Neural crest cell (in vitro differentiated cells): Measurements from ENCODE around the gene LACTB. TPM values are rescaled to one million over a fixed set of nuclear protein-coding genes. Genes with fewer than 3 reads are reported as not detected.

Experiments
- DNase-seq: peaks from one replicate; pipeline ENCODE4 v3.0.0; 2021; ENCODE audit warnings: low read depth, mixed read lengths, low spot score
- H3K27ac Mint-ChIP-seq: one replicate; pipeline ENCODE4 v1.8.0; 2021; ENCODE audit warnings: mild to moderate bottlenecking, mixed read lengths; ENCODE audit not compliant: unreplicated experiment
- H3K27me3 Mint-ChIP-seq: 2 replicates; pipeline ENCODE4 v1.8.0; 2021; ENCODE audit warnings: low read depth, mild to moderate bottlenecking, mixed read lengths
- H3K36me3 Mint-ChIP-seq: 2 replicates; pipeline ENCODE4 v1.8.0; 2021; ENCODE audit warnings: low read depth, mild to moderate bottlenecking, mixed read lengths
- H3K4me1 Mint-ChIP-seq: 2 replicates; pipeline ENCODE4 v1.8.0; 2021; ENCODE audit warnings: mixed read lengths
- H3K4me3 Mint-ChIP-seq: one replicate; pipeline ENCODE4 v1.8.0; 2021; ENCODE audit warnings: mild to moderate bottlenecking, mixed read lengths
- H3K9me3 Mint-ChIP-seq: 2 replicates; pipeline ENCODE4 v1.8.0; 2021; ENCODE audit warnings: mixed read lengths
- total RNA-seq: library from RNA; stranded (reverse); gene quantifications from 2 replicates; pipeline ENCODE4 v1.2.1, GENCODE V29; 2021
- TF ChIP-seq, protein P1 (sequence below): fragments of 200-600 bp; sonication (generic); conservative IDR thresholded peaks from 2 replicates; pipeline ENCODE4 v1.5.0; 2021; ENCODE audit warnings: antibody characterized with exemption, mild to moderate bottlenecking

LACTB gene
- total RNA-seq, 1 donor from 2014 or later = 7.0 TPM

DNA sequence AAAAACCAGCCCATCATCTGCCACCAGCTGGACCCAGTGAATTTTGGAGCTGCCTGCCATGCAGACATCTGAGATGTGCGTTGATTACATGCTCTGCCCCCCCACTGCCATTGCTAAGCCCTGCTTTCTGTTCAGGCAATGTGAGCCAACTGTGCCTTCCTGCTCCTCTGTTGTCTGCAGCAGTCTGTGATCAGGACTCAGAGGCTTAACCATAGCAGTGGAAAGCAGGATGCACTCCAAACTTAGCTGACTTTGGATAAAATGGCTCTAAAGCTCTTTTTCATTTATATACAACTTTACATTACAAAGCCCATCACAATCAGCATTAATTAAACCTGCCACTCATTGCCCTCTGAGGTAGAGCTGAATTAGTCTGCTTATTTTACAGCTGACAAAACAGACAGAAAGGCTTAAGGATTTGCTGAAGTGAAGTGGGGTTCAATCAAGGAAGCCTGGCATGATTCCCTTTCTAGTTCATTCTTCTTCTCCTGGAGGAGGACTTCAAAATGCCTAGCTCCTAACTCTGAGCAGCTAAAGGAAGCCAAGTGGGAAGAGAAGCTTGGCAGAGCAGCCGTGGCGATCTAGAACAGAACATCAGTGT, 51.3 kb downstream of the LACTB start:
- no peak for DNase-seq
- Mint-ChIP-seq H3K4me1 (peaks cover 12% of the 10 kb centered on the region), H3K36me3 (no peaks in the 10 kb centered on the region), H3K27me3 (no peaks in the 10 kb centered on the region), H3K27ac (peak overlapping the region; percentile 88), H3K4me3 (no peak overlapping the region), H3K9me3 (no peaks in the 10 kb centered on the region)
- TF ChIP-seq, protein P1, sequence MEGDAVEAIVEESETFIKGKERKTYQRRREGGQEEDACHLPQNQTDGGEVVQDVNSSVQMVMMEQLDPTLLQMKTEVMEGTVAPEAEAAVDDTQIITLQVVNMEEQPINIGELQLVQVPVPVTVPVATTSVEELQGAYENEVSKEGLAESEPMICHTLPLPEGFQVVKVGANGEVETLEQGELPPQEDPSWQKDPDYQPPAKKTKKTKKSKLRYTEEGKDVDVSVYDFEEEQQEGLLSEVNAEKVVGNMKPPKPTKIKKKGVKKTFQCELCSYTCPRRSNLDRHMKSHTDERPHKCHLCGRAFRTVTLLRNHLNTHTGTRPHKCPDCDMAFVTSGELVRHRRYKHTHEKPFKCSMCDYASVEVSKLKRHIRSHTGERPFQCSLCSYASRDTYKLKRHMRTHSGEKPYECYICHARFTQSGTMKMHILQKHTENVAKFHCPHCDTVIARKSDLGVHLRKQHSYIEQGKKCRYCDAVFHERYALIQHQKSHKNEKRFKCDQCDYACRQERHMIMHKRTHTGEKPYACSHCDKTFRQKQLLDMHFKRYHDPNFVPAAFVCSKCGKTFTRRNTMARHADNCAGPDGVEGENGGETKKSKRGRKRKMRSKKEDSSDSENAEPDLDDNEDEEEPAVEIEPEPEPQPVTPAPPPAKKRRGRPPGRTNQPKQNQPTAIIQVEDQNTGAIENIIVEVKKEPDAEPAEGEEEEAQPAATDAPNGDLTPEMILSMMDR = no peak

DNA sequence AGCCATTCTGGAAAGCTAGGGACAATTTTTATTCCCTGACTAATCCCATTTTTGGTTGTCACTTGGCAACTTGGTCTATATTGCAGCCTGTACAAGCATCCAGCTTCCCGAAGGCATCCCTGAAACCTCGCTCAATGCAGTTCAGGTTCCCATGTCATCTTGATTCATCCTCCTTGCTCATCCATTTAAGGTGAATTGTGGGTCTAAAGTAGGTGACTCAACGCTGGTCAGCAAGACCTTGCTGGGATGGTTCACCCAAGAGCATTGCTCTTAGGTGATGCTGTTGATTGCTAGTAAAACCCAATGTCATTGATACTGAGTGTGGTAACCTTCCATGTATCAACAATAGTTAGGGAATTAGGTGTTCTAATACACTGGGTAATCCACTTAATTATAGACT, 54.6 kb downstream of the LACTB start:
- peaks cover 12% of the 10 kb centered on the region for H3K4me1 Mint-ChIP-seq
- TF ChIP-seq, protein P1 = no peak
- H3K9me3 Mint-ChIP-seq = no peaks in the 10 kb centered on the region
- no peaks in the 10 kb centered on the region for H3K36me3 Mint-ChIP-seq
- no peak for DNase-seq
- H3K4me3 Mint-ChIP-seq = no peak overlapping the region
- H3K27me3 Mint-ChIP-seq = no peaks in the 10 kb centered on the region
- H3K27ac Mint-ChIP-seq = no peak overlapping the region

DNA sequence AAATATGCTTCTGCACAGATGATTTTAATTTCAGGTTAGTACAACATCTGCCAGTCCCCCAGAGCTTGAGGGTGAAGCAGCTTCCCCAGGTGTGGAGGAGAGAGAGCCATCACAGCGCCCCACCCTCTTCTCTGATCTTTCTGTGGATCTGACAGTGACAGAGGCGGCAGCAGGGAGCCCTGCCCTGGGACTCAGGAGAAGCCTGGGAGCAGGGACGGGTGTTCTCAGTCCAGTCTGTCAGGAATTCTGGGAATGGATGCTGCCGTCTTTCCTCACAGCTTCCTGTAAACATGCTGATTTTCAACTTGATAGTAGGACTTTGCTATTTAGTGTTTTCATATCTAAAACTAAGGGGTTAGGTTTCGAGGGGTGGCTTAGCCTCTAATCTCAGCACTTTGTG, 56.4 kb downstream of the LACTB start:
- Mint-ChIP-seq H3K27me3 (no peaks in the 10 kb centered on the region), H3K27ac (no peak overlapping the region), H3K4me1 (peaks cover 5% of the 10 kb centered on the region), H3K36me3 (no peaks in the 10 kb centered on the region), H3K4me3 (no peak overlapping the region), H3K9me3 (no peaks in the 10 kb centered on the region)
- DNase-seq = no peak
- TF ChIP-seq, protein P1 = no peak

DNA sequence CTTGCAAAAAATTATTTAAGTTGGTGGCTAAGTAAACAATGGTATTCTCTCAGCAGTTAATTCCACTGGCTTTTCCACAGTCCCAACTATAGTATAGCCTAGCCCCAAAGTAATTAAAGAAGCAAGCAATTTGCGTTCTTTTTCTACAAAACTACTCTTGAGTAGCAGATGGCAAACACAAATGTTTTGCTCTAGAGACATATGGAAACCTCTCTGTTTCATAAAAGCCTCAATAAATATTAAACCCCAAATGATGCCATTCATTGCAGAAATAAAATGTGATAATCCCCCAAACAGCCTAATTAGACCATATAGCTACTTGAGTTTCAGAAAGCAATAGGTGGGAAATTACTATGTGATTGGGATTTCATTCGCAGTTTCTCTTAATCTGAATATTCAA, 59.1 kb downstream of the LACTB start:
- no peaks in the 10 kb centered on the region for H3K36me3 Mint-ChIP-seq
- no peak for DNase-seq
- no peak overlapping the region for H3K27ac Mint-ChIP-seq
- no peak overlapping the region for H3K4me3 Mint-ChIP-seq
- no peaks in the 10 kb centered on the region for H3K9me3 Mint-ChIP-seq
- H3K4me1 Mint-ChIP-seq = peaks cover 6% of the 10 kb centered on the region
- H3K27me3 Mint-ChIP-seq = no peaks in the 10 kb centered on the region
- TF ChIP-seq, protein P1 = no peak

DNA sequence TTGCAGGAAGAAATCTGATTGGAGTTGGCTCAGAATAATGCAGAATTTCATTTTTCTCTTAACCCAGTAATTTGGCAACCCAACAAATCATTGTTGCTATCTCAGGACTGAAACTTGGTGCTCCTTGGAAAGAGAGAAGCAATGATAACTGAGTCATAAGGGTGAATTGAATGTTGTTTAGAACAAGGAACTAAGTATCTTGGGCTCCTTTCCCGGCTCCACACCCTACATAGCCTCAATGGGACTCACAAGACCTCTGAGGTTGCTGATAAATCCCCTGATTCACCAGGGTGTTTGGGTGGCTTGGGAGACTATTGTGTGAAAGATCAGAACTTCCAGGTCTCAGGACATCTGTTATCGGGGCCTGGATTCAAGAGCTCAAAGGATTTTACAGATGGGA, 60.0 kb downstream of the LACTB start:
- no peak for DNase-seq
- Mint-ChIP-seq H3K36me3 (no peaks in the 10 kb centered on the region), H3K4me1 (peaks cover 11% of the 10 kb centered on the region), H3K9me3 (no peaks in the 10 kb centered on the region), H3K4me3 (no peak overlapping the region), H3K27ac (no peak overlapping the region), H3K27me3 (no peaks in the 10 kb centered on the region)
- TF ChIP-seq, protein P1 = no peak

DNA sequence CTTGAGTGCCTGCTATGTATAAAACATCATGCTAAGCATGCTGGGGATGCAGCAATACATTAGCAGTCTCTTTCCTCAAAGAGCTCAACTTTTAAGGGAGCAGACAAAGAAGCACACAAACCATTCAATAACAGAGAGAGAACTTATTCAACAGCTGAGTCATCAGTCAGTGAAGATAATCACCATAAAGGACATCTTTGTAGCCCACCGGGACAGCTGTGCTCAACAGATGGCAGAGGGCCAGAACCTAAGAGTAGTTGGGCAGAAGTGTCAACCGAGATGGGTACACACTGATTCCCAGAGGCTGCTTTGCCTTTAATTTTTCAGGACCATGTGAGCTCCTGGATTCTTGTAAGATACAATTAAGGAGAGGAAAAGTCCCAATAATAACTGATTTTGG, 63.5 kb downstream of the LACTB start:
- DNase-seq = no peak
- Mint-ChIP-seq H3K27me3 (no peaks in the 10 kb centered on the region), H3K4me3 (peak overlapping the region; percentile 33), H3K9me3 (no peaks in the 10 kb centered on the region), H3K4me1 (peaks cover 33% of the 10 kb centered on the region), H3K27ac (no peak overlapping the region), H3K36me3 (no peaks in the 10 kb centered on the region)
- TF ChIP-seq, protein P1 = no peak
